Thyroid gland (tissue), 4 donors: ENCODE results near the gene LYRM1. TPM values are rescaled to one million over a fixed set of nuclear protein-coding genes. Genes with fewer than 3 reads are reported as not detected.

Experiments used
- DNase-seq, 2 donors: peaks; one replicate each; pipeline ENCODE4 v3.0.0-alpha.2; 2019
- H3K27ac ChIP-seq, 3 donors: fragments of 200-600 bp; sonication (generic); 1 replicate in 2 of 3; 2 replicates in 1 of 3; pipeline ENCODE4 v1.5.1; 2016 to 2019; ENCODE audit warnings: mild to moderate bottlenecking in 1 of 3, moderate library complexity in 1 of 3
- H3K27me3 ChIP-seq: fragments of 200-600 bp; sonication (generic); one replicate; pipeline ENCODE4 v1.5.1; 2019
- H3K36me3 ChIP-seq, 2 donors: fragments of 200-600 bp; sonication (generic); one replicate each; pipeline ENCODE4 v1.5.1; 2016 to 2019
- H3K4me1 ChIP-seq, 2 donors: fragments of 200-600 bp; sonication (generic); one replicate each; pipeline ENCODE4 v1.5.1; 2017 to 2019
- H3K4me3 ChIP-seq, 3 donors: fragments of 200-600 bp; sonication (generic); replicated peaks in 1 of 3; 1 replicate in 2 of 3; 2 replicates in 1 of 3; pipeline ENCODE4 v1.5.1; 2016; ENCODE audit warnings: mild to moderate bottlenecking in 1 of 3
- H3K9me3 ChIP-seq: fragments of 200-600 bp; sonication (generic); one replicate; pipeline ENCODE4 v1.5.1; 2017
- POLR2A ChIP-seq, 2 donors: fragments of 450-650 bp; IDR thresholded peaks; one replicate each; pipeline ENCODE4 v1.6.1; 2017; ENCODE audit warnings: antibody characterized with exemption in 2 of 2, mild to moderate bottlenecking in 2 of 2, moderate library complexity in 1 of 2
- WGBS, 2 donors: methylation state at CpG; one replicate each; pipeline ENCODE4 v1.1.5; 2017; 5-methylcytosine and 5-hydroxymethylcytosine counted together
- intact Hi-C: fragments of 100-400 bp; cut with DNase I; formaldehyde crosslinking; loops from one replicate; pipeline ENCODE4 v1.15.1; 2023
- total RNA-seq, 4 donors: library from RNA; depleted of rRNA; stranded (reverse); fragments of >200 nt; gene quantifications; one replicate each; pipeline ENCODE4 v1.2.3, GENCODE V29; 2016
- TF ChIP-seq, protein P1 (sequence below), 6 experiments: fragments of 200-600 bp in 3 of 6; fragments of 450-650 bp in 3 of 6; sonication (generic) in 3 of 6; IDR thresholded peaks; one replicate each; pipeline ENCODE4 v1.5.1; 2016 to 2019; ENCODE audit warnings: antibody characterized with exemption in 6 of 6, mild to moderate bottlenecking in 2 of 6, inconsistent platforms in 1 of 6, moderate library complexity in 1 of 6

Gene LYRM1
- total RNA-seq, 4 donors from 2014 or later, result 32.8 to 43.7 (median 41.0) TPM

DNA sequence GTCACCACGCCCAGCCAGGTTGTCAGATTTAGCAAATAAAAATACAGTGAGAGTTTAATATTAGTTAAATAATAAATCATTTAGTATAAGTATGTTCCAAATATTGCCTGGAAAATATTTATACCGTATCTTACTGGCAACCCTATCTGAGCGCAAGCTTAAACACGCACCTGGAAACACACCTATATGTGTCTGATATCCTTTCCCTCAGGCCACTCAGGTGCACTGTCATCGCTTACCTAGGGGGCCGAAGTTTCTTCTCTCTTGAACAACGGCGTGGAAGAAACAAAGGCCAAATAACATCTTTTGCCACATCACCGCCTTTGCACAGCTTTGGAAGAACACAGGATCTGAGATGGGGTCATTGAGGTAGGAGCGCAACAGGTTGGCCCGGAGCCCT, 54.0 kb downstream of the LYRM1 start:
- Histone ChIP-seq H3K36me3 (no peaks in the 10 kb centered on the region), H3K27me3 (no peaks in the 10 kb centered on the region), H3K4me1 (no peaks in the 10 kb centered on the region), H3K4me3 (no peak overlapping the region), H3K9me3 (no peaks in the 10 kb centered on the region), H3K27ac (no peak overlapping the region)
- WGBS, 2 donors, result 89 to 90% methylated on average over 11 of the region's 11 CpGs
- no peak for TF ChIP-seq POLR2A (IDR thresholded peaks at IDR 0.05)
- TF ChIP-seq, protein P1, sequence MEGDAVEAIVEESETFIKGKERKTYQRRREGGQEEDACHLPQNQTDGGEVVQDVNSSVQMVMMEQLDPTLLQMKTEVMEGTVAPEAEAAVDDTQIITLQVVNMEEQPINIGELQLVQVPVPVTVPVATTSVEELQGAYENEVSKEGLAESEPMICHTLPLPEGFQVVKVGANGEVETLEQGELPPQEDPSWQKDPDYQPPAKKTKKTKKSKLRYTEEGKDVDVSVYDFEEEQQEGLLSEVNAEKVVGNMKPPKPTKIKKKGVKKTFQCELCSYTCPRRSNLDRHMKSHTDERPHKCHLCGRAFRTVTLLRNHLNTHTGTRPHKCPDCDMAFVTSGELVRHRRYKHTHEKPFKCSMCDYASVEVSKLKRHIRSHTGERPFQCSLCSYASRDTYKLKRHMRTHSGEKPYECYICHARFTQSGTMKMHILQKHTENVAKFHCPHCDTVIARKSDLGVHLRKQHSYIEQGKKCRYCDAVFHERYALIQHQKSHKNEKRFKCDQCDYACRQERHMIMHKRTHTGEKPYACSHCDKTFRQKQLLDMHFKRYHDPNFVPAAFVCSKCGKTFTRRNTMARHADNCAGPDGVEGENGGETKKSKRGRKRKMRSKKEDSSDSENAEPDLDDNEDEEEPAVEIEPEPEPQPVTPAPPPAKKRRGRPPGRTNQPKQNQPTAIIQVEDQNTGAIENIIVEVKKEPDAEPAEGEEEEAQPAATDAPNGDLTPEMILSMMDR (IDR thresholded peaks at IDR 0.05), result no peak
- intact Hi-C loops, result no loop called here
- no peak for DNase-seq

DNA sequence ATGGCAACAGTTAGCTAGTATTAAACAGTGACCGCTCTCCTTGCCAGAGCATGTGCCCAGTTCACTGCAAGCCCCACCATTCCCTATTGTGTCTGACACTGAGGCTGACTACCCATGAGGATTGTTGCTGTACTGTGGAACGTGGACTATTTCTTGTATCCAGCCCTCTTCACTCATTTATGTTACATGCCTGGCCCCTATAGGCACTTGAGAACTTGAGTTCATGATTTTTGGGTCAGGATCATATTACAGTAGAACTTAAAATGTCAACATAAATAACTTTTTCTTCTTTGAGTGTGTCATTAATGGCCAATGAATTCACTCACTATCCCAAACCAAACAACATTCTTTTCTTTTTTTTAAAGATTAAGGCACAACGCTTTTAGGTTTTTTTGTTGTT, 55.7 kb downstream of the LYRM1 start:
- Histone ChIP-seq H3K27me3 (no peaks in the 10 kb centered on the region), H3K4me3 (no peak overlapping the region), H3K9me3 (no peaks in the 10 kb centered on the region), H3K27ac (no peak overlapping the region), H3K36me3 (no peaks in the 10 kb centered on the region), H3K4me1 (no peaks in the 10 kb centered on the region)
- intact Hi-C loops, result no loop called here
- no peak for DNase-seq
- 65 to 70% methylated on average over 3 of the region's 3 CpGs for WGBS, 2 donors
- TF ChIP-seq, protein P1 (IDR thresholded peaks at IDR 0.05), result no peak
- TF ChIP-seq POLR2A (IDR thresholded peaks at IDR 0.05), result no peak

DNA sequence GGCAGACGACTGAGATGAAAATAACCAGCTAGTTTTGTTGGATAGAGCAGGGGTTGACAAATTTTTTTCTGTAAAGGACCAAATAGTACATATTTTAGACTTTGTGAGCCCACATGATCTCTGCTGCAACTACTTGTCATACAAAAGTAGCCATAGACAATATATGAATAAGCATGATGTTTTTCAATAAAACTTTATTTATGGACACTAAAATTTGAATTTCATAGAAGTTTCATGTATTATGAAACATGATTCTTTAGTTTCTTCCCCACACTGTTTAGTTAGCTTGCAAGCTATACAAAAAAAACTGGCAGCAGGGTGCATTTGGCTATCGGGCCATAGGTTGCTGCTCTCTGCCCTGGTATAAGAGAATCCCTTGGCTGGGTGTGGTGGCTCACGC, 56.6 kb downstream of the LYRM1 start:
- no peak overlapping the region for H3K27ac ChIP-seq
- H3K4me1 ChIP-seq, result no peaks in the 10 kb centered on the region
- H3K36me3 ChIP-seq, result no peaks in the 10 kb centered on the region
- H3K27me3 ChIP-seq, result no peaks in the 10 kb centered on the region
- no peak overlapping the region for H3K4me3 ChIP-seq
- H3K9me3 ChIP-seq, result no peaks in the 10 kb centered on the region
- DNase-seq, result no peak
- intact Hi-C loops, result no loop called here
- 79 to 92% methylated on average over 3 of the region's 3 CpGs for WGBS, 2 donors
- TF ChIP-seq, protein P1 (IDR thresholded peaks at IDR 0.05), result no peak
- TF ChIP-seq POLR2A (IDR thresholded peaks at IDR 0.05), result no peak

DNA sequence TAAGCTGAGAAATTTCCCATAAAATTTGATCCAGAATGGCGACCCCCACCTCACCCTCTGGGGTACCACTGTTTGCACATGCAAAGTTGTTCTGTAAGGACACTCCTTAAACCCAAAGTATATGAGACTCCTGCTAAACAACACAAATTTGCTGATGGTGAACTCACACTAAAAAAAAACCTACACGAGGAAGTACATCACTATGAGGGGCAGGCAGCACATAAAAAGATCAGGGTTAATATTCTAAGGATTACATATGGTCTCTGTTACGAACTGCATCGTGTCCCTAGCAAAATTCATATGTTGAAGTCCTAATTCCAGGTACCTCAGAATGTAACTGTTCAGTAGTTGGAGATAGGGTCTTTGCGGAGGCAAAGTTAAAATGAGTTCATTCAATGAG, 60.3 kb downstream of the LYRM1 start:
- no peak for TF ChIP-seq POLR2A (IDR thresholded peaks at IDR 0.05)
- TF ChIP-seq, protein P1 (IDR thresholded peaks at IDR 0.05), result no peak
- Histone ChIP-seq H3K4me1 (no peaks in the 10 kb centered on the region), H3K9me3 (no peaks in the 10 kb centered on the region), H3K27me3 (no peaks in the 10 kb centered on the region), H3K27ac (no peak overlapping the region), H3K4me3 (no peak overlapping the region), H3K36me3 (no peaks in the 10 kb centered on the region)
- WGBS, 2 donors, result 77 to 85% methylated on average over 5 of the region's 5 CpGs
- no peak for DNase-seq
- intact Hi-C loops, result no loop called here

DNA sequence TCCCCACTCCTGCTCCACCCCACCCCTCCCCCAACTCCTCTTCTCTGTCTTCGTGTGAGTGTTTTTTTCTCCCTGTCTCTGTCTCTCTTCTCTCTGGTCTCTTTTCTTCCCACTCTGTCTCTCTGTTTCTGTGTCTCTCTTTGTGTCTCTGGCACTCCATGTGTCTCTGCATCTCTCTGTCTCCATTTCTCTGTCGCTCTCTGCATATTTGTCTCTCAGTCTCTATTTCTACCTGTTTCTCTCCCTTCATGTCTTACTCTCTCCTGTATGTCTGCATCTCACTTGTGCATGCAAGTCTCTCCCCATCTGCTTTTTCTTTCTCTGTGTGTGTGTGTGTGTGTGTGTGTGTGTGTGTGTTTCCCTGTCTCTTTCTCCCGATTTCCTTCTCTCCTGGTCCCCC, 68.2 kb downstream of the LYRM1 start:
- intact Hi-C loops, result no loop called here
- no peak for DNase-seq
- H3K36me3 ChIP-seq, result no peaks in the 10 kb centered on the region
- no peaks in the 10 kb centered on the region for H3K4me1 ChIP-seq
- H3K27ac ChIP-seq, result no peak overlapping the region
- WGBS, 2 donors, result 55 to 58% methylated on average over 3 of the region's 3 CpGs
- TF ChIP-seq POLR2A (IDR thresholded peaks at IDR 0.05), result no peak
- TF ChIP-seq, protein P1 (IDR thresholded peaks at IDR 0.05), result no peak
- no peaks in the 10 kb centered on the region for H3K9me3 ChIP-seq
- H3K4me3 ChIP-seq, result no peak overlapping the region
- H3K27me3 ChIP-seq, result no peaks in the 10 kb centered on the region
